Measurements from ENCODE around the gene ANGEL1. TPM values are rescaled to one million over a fixed set of nuclear protein-coding genes. Genes with fewer than 3 reads are reported as not detected.

Gene ANGEL1
- total and polyA plus RNA-seq, 2 experiments from 2014 or later = 5.3 to 31.6 TPM

GRCh38 chr14:76833011-76833410, 20.3 kb upstream of the ANGEL1 start:
- no peaks in the 10 kb centered on the region for H3K9me3 Mint-ChIP-seq
- no peak overlapping the region for H3K27ac Mint-ChIP-seq
- Histone ChIP-seq H2AFZ (no peak overlapping the region), H3F3A (replicated peaks; ENCODE audit: low read depth) (no peaks in the 10 kb centered on the region), H3K4me3 (no peak overlapping the region), H3K36me3 (ENCODE audit: insufficient read depth) (no peaks in the 10 kb centered on the region), H3K27ac (ENCODE audit: low read depth) (no peak overlapping the region), H3K4me1 (ENCODE audit: insufficient read depth) (peaks cover 20% of the 10 kb centered on the region), H4K20me1 (replicated peaks; ENCODE audit: insufficient read depth) (no peaks in the 10 kb centered on the region), H3K27me3 (ENCODE audit: insufficient read depth) (no peaks in the 10 kb centered on the region), H3K4me2 (no peak overlapping the region), H3K79me2 (replicated peaks; ENCODE audit: insufficient read depth) (no peaks in the 10 kb centered on the region), H3K9me2 (ENCODE audit: insufficient read depth) (no peaks in the 10 kb centered on the region; the same call in 1 of the 2 replicates)
- peaks cover 22% of the 10 kb centered on the region for H3K4me1 Mint-ChIP-seq
- peaks cover 5% of the 10 kb centered on the region for H3K27me3 Mint-ChIP-seq (ENCODE audit: insufficient read depth, low read depth, poor library complexity)
- ATAC-seq = no peak
- no peak overlapping the region for H3K4me3 Mint-ChIP-seq
- H3K36me3 Mint-ChIP-seq (ENCODE audit: low read depth) = no peaks in the 10 kb centered on the region
- DNase-seq (ENCODE audit: low spot score) = no peak
- TF ChIP-seq CTCF (conservative IDR thresholded peaks at IDR 0.05; ENCODE audit: low read depth in 2 of 2) = no peak
- no peak for TF ChIP-seq JUNB (IDR thresholded peaks at IDR 0.05; ENCODE audit: unreplicated experiment)
- TF ChIP-seq NANOG (IDR thresholded peaks at IDR 0.05; ENCODE audit: borderline replicate concordance) = no peak
- TF ChIP-seq ZNF331 (CRISPR knock-in tag; IDR thresholded peaks at IDR 0.05; ENCODE audit: low read depth) = no peak
- TF ChIP-seq REST (IDR thresholded peaks at IDR 0.05; ENCODE audit: unreplicated experiment) = no peak
- TF ChIP-seq EZH2 (IDR thresholded peaks at IDR 0.05; ENCODE audit: low read depth, unreplicated experiment) = no peak
- no peak for TF ChIP-seq CREB1 (CRISPR knock-in tag; IDR thresholded peaks at IDR 0.05; ENCODE audit: low read depth)
- TF ChIP-seq EZH2phosphoT487 (IDR thresholded peaks at IDR 0.05; ENCODE audit: unreplicated experiment) = no peak
- TF ChIP-seq ZNF462 (CRISPR knock-in tag; IDR thresholded peaks at IDR 0.05) = no peak
- no peak for TF ChIP-seq POLR2AphosphoS5 (IDR thresholded peaks at IDR 0.05; ENCODE audit: low read depth)
- TF ChIP-seq STAT1 (IDR thresholded peaks at IDR 0.05; ENCODE audit: unreplicated experiment) = no peak
- no peak for TF ChIP-seq ZNF114 (CRISPR knock-in tag; IDR thresholded peaks at IDR 0.05)
- TF ChIP-seq ETS1 (IDR thresholded peaks at IDR 0.05) = no peak
